GM20000 (cell line): Measurements from ENCODE around the gene ZCCHC14.
A peak's percentile ranks its signal among the peaks of the same experiment; 100 is the strongest.

Experiments used
- DNase-seq: peaks from one replicate; pipeline ENCODE4 v3.0.0; 2012; ENCODE audit warnings: low spot score
- CTCF ChIP-seq: IDR thresholded peaks from 2 replicates; pipeline ENCODE4 v1.5.1; 2012; ENCODE audit warnings: mild to moderate bottlenecking, control low read depth; ENCODE audit errors: extremely low read depth, missing control alignments

ZCCHC14 gene

GRCh38 chr16:87460936-87461335, 31.9 kb downstream of the ZCCHC14 start:
- TF ChIP-seq CTCF = no peak
- DNase-seq = no peak

- TF ChIP-seq CTCF = no peak
- no peak for DNase-seq
Observed at GRCh38 chr16:87459833-87460232, 33.0 kb downstream of the ZCCHC14 start.

DNA sequence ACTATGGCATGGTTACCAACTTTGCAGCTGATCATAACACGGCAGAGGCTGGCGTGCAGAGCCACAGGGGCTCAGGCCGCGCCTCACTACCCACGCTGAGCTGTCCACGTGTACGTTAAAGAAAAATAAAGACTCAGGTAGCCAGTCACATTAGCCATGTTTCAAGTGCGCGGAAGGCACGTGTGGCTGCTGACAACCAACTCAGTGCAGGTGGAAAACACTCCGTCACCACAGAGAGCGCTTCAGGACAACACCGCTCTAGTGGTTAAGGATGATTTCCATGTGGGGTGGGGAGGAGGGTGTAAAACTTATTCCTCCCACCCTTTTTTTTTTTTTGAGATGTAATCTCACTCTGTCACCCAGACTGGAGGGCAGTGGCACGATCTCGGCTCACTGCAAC, 33.8 kb downstream of the ZCCHC14 start:
- DNase-seq = no peak
- TF ChIP-seq CTCF = no peak

DNA sequence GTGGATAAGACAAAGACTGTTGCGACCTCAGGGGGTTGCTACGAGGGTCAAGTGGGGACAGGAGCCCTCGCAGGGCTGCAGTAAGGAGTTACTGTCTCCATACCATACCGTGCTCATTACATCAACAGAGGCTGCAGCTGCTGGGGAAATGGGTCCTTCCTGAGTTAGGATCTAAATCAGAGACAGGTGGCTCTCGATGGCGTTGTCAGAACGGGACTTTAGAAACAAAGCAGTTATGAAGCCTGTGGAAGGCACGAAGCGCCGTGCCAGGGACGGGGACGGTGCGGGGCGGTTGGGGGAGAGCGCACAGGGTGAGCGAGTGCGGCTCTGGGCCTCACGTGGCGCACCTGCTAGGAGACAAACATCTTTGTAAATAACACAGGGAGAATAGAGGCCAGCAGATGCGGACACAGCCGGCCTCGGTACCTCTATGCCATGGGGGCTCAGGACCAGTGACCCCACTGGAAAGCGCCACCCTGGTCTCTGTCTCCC, 34.4 kb downstream of the ZCCHC14 start:
- no peak for DNase-seq
- TF ChIP-seq CTCF = no peak

DNA sequence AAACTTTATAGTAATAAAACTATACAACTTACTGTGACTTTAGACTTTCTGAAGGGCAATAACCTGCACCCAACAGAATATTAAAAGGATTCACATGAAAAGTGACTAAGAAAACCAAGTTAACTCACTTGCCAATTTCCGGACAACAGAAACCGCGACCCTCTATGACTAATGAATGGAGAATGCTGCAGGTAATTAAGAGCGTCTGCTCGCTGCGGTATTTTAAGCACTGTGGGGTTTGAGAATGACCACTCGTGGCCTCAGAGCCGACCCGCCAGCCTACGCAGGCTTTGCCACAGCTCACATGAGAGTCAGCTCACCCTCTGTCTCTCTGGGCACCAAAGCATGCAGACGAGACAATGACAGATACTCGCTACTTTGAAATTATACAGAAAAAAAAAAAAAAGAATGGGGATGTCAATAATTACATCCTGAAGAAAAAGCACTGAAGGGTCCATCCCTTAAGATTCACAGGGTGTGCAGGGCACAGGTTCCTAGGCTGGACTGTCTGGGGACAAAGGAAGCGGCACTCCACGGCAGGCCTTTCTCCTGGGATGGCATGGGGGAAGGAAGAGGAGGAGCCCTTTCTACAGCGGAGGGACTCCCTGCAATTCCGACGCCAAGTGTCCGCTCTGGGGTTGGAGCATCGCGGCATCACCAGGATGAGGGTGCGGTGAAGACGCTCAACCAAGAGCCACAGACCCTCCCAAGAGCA, 35.0 kb downstream of the ZCCHC14 start:
- DNase-seq = peak; percentile 53

GRCh38 chr16:87457061-87457611, 35.7 kb downstream of the ZCCHC14 start:
- no peak for DNase-seq
- TF ChIP-seq CTCF = no peak

More for the DNA sequence above, 35.0 kb downstream of the ZCCHC14 start:
- no peak for TF ChIP-seq CTCF

DNA sequence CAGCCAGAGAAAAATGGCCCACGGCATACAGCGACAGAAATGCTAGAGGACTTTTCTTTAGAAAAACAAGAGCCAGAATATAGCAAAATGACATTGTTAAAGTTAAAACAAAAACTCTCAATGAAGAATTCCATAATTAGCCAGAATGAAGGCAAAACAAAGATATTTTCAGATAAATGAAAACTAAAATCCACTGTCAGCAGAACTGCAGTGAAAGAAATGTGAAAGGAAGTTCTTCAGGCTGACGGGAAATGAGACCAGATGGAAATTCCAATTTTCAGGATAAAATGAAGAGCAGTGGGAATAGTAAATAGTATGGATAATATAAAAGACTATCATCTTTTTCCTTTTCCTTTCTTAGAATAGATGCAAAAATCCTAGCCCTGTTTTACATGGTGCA, 38.4 kb downstream of the ZCCHC14 start:
- DNase-seq = no peak
- no peak for TF ChIP-seq CTCF
